Subcutaneous abdominal adipose tissue (tissue), 5 donors: ENCODE measurements around the gene NEDD8.

Experiments
- H3K27ac ChIP-seq: one replicate; pipeline ENCODE4 v1.7.0; 2013; ENCODE audit warnings: low read depth, mild to moderate bottlenecking, inconsistent platforms, low read length, moderate library complexity
- H3K27me3 ChIP-seq, 5 donors: one replicate each; pipeline ENCODE4 v1.7.0; 2013; ENCODE audit warnings: low read length in 5 of 5, inconsistent platforms in 1 of 5; ENCODE audit not compliant: control insufficient read depth in 5 of 5, insufficient read depth in 4 of 5
- H3K36me3 ChIP-seq, 5 donors: one replicate each; pipeline ENCODE4 v1.7.0; 2013; ENCODE audit warnings: low read length in 5 of 5; ENCODE audit not compliant: control insufficient read depth in 5 of 5, insufficient read depth in 5 of 5
- H3K4me1 ChIP-seq, 5 donors: one replicate each; pipeline ENCODE4 v1.7.0; 2013; ENCODE audit warnings: low read length in 5 of 5, mild to moderate bottlenecking in 3 of 5, moderate library complexity in 1 of 5; ENCODE audit not compliant: control insufficient read depth in 5 of 5, insufficient read depth in 5 of 5
- H3K4me3 ChIP-seq, 5 donors: one replicate each; pipeline ENCODE4 v1.7.0; 2013; ENCODE audit warnings: low read length in 5 of 5, low read depth in 1 of 5
- H3K9ac ChIP-seq, 5 donors: one replicate each; pipeline ENCODE4 v1.7.0; 2013; ENCODE audit warnings: low read length in 5 of 5, mild to moderate bottlenecking in 4 of 5, moderate library complexity in 3 of 5
- H3K9me3 ChIP-seq, 5 donors: one replicate each; pipeline ENCODE4 v1.7.0; 2013; ENCODE audit warnings: low read length in 5 of 5; ENCODE audit not compliant: control insufficient read depth in 5 of 5
- donor health status: healthy.
- donor health status: healthy.
- donor health status: healthy.
- donor health status: healthy.
- donor health status: healthy.

Gene NEDD8

GRCh38 chr14:24189059-24189375 is 43.1 kb downstream of the NEDD8 start:
- Histone ChIP-seq H3K36me3 (peaks cover 5 to 63% (median 50%) of the 10 kb centered on the region in 5 donors), H3K4me3 (peak overlapping the region in 3 of 5 donors; percentile 74 to 76 (median 74)), H3K4me1 (peaks cover 6 to 22% (median 20%) of the 10 kb centered on the region in 5 donors), H3K9me3 (no peaks in the 10 kb centered on the region), H3K9ac (peak overlapping the region in 1 of 5 donors; percentile 78), H3K27me3 (no peaks in the 10 kb centered on the region), H3K27ac (peak overlapping the region; percentile 74)

DNA sequence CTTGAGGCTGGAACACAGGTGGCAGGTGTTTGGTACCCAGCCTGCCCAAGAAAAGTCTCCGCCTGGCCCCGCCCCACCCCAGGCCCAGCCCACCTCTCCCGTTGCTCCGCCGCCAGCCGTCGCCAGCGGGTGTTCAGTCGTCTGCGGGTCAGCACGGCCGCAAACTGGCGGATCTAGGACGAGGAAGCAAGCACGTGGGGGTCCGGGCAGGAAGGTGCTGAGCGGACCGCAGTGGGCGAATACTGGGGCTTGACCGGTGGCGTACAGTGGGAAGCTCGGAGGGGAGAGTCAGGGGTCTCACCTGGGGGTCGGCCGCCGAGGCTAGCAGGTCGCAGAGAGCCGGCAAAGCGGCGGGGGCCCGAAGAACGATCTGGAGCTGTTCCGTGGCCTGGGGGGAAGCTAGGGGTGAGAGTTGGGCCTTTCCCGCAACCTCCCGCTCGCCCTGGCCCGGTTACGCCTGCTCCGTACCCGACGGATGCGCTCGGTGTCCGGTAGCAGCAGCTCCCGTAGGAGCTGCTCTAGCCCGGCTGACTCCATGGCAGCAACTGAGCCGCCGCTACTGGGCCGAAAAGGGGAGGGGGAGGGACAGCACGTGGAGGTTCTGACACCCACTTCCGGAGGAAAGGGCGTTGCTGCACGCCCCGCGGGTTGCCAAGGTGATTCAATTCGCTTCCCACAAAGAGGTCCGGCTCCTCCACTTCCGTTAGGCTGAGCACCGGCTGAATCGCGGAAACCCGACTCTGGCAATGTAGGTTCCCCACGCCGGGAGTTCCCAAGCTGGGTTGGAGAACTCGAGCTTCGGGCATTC is 43.7 kb downstream of the NEDD8 start, which contains the start of gene IPO4:
TSS of gene IPO4 (minus strand) at position 566 of the 808 bp plus-strand sequence. CDS start at position 537, 29 bp downstream.
- Histone ChIP-seq H3K36me3 (peaks cover 5 to 68% (median 54%) of the 10 kb centered on the region in 5 donors), H3K9ac (peak within 1 kb of the TSS; percentile 56 to 83 (median 78)), H3K4me3 (peak within 1 kb of the TSS; percentile 68 to 78 (median 74)), H3K27ac (peak within 1 kb of the TSS; percentile 74), H3K9me3 (no peaks in the 10 kb centered on the region), H3K27me3 (no peaks in the 10 kb centered on the region), H3K4me1 (peaks cover 6 to 20% (median 19%) of the 10 kb centered on the region in 5 donors)

GRCh38 chr14:24187539-24187915 is 44.6 kb downstream of the NEDD8 start:
- Histone ChIP-seq H3K27ac (no peak overlapping the region), H3K9ac (peak overlapping the region in 3 of 5 donors; percentile 5 to 83 (median 82)), H3K4me3 (peak overlapping the region; percentile 68 to 78 (median 74)), H3K27me3 (no peaks in the 10 kb centered on the region), H3K36me3 (peaks cover 5 to 71% (median 57%) of the 10 kb centered on the region in 5 donors), H3K4me1 (peaks cover 6 to 20% (median 19%) of the 10 kb centered on the region in 5 donors), H3K9me3 (no peaks in the 10 kb centered on the region)

DNA sequence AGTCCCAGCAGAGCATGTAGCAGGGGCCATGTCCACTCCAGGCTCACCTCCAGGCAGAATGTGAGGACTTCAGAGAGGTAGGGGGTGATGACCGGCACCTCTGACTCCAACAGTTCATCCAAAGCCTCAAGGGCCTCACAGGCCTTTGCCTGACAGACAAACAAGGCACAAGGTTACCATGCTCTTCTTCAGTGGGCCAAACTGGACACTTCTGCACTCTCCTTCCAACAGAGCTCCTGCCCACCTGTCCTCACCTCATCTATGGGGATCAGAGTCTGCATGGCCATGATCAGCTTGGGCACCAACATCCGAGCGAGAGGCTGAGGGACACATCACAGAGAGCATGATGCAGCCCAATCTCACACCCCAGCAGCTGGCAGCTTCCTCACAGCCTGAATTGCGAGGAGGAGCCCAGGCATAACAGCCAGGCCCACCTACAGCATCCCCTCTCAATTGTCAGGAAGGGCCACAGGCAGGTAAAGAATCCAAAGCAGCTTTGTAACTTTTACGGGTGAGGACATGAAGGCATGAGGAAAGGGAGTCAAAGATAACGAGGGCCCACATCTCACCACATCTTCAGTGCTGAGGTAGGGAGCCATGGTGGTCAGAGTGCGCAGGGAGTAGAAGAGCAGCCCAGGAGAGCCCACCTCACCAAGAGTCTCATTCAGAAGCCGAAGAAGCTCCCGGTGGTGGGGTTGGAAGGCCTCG is 45.2 kb downstream of the NEDD8 start:
- peaks cover 6 to 20% (median 19%) of the 10 kb centered on the region in 5 donors for H3K4me1 ChIP-seq
- H3K4me3 ChIP-seq: no peak overlapping the region
- no peaks in the 10 kb centered on the region for H3K9me3 ChIP-seq
- H3K9ac ChIP-seq: no peak overlapping the region
- no peaks in the 10 kb centered on the region for H3K27me3 ChIP-seq
- no peak overlapping the region for H3K27ac ChIP-seq
- peaks cover 5 to 71% (median 57%) of the 10 kb centered on the region in 5 donors for H3K36me3 ChIP-seq

DNA sequence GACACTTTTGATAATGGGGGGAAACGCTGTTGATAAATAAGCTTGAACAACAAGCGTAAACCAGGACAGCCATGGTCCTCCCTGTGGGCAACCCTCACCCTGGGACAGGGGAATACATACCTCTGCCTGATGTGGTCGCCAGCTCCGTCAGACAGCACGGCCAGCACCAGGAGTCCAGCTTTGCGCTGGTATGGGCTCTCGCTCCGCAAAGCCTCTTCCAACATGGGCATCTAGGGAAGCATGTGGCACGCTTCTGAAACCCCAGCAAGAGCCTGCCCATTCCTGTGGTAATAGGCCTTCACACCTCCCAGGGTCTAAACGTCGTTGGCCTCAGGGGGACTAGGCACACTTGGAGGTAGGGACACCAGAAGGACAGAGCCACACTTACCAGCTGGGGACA is 46.4 kb downstream of the NEDD8 start:
- Histone ChIP-seq H3K36me3 (peaks cover 0 to 75% (median 65%) of the 10 kb centered on the region in 5 donors), H3K4me3 (no peak overlapping the region), H3K9me3 (no peaks in the 10 kb centered on the region), H3K27ac (no peak overlapping the region), H3K4me1 (peaks cover 6 to 20% (median 19%) of the 10 kb centered on the region in 5 donors), H3K27me3 (no peaks in the 10 kb centered on the region), H3K9ac (no peak overlapping the region)

DNA sequence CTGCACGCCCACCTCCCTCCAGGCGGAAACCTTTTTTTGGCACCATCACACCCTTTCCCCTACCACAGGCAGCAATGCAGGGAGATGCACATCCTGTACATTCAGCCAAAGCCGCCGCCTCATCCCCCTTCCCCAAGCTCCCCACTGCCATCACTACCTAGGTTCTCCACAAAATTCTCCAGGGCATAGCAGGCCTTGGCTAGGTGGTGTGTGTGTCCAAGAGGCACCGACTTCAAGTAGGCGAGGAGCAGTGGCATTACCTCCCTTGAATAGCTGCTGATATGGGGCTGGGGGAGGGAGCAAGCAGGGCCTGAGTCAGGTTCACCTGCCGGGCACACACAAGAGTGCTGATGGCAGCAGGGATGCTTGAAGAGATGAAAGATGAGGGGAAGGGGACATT is 47.1 kb downstream of the NEDD8 start:
- Histone ChIP-seq H3K4me3 (no peak overlapping the region), H3K27ac (no peak overlapping the region), H3K9me3 (no peaks in the 10 kb centered on the region), H3K4me1 (peaks cover 6 to 20% (median 19%) of the 10 kb centered on the region in 5 donors), H3K27me3 (no peaks in the 10 kb centered on the region), H3K36me3 (peaks cover 0 to 76% (median 66%) of the 10 kb centered on the region in 5 donors), H3K9ac (no peak overlapping the region)

GRCh38 chr14:24184104-24184970 is 47.8 kb downstream of the NEDD8 start:
- no peak overlapping the region for H3K27ac ChIP-seq
- no peaks in the 10 kb centered on the region for H3K27me3 ChIP-seq
- H3K4me1 ChIP-seq: peaks cover 6 to 20% (median 18%) of the 10 kb centered on the region in 5 donors
- H3K4me3 ChIP-seq: no peak overlapping the region
- H3K9ac ChIP-seq: no peak overlapping the region
- peaks cover 0 to 81% (median 73%) of the 10 kb centered on the region in 5 donors for H3K36me3 ChIP-seq
- no peaks in the 10 kb centered on the region for H3K9me3 ChIP-seq

- H3K36me3 ChIP-seq: peaks cover 0 to 94% (median 86%) of the 10 kb centered on the region in 5 donors
- peaks cover 4 to 8% (median 8%) of the 10 kb centered on the region in 5 donors for H3K4me1 ChIP-seq
- H3K9ac ChIP-seq: no peak overlapping the region
- H3K27me3 ChIP-seq: no peaks in the 10 kb centered on the region
- H3K9me3 ChIP-seq: no peaks in the 10 kb centered on the region
- no peak overlapping the region for H3K4me3 ChIP-seq
- no peak overlapping the region for H3K27ac ChIP-seq
These were observed 49.1 kb downstream of the NEDD8 start for GRCh38 chr14:24183014-24183481.

DNA sequence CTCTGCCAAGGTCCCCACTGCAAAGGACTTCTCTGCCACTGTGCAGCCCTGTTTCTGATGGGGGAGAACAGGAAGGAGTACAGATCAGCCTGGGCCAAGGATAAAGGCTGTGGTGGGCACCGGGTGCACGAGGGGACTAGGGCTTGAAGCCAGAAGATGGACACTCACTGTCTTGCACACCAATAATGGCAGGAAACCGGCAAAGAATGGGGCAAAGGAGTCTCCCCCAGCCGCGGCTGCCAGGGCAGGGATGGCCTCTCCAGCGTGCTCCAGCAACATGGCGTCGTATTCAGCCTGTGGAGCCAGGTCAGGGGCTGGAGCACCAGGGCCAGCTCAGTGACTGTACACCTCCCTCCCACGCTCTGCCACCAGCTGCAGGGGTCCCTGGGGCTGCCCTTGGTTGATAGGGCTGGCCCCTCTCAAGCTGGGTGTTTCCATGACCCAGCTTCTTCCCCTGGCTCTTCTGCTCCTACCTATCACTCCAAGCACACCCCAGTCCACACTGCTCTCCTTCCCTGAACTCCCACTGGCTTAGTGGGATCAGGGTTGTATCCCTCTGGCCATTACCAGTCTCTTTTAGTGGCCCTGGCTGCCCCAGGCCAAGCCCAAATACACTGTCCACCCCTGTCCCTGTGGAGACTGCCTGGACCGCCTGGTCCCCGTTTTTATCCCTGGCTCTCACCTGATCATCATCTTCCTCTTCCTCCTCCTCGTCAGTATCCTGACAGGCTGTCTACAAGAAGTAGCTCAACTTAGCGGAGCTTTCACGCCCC is 49.9 kb downstream of the NEDD8 start:
- H3K27ac ChIP-seq: no peak overlapping the region
- H3K36me3 ChIP-seq: peaks cover 0 to 100% (median 93%) of the 10 kb centered on the region in 5 donors
- H3K4me3 ChIP-seq: no peak overlapping the region
- H3K9ac ChIP-seq: no peak overlapping the region
- H3K4me1 ChIP-seq: peaks cover 0 to under 1% (median under 1%) of the 10 kb centered on the region in 5 donors
- no peaks in the 10 kb centered on the region for H3K27me3 ChIP-seq
- no peaks in the 10 kb centered on the region for H3K9me3 ChIP-seq
